GM19467 (cell line): ENCODE data around the gene SEMA6D.

ENCODE experiments used
- ATAC-seq: cut with Tn5 transposase; IDR thresholded peaks from one replicate; pipeline ENCODE4 v1.9.1; 2021; ENCODE audit warnings: mild to moderate bottlenecking, moderate library complexity; ENCODE audit not compliant: unreplicated experiment

Gene SEMA6D

GRCh38 chr15:47780971-47781370 is 63.7 kb downstream of the SEMA6D start:
- no peak for ATAC-seq

- no peak for ATAC-seq
These were observed 64.2 kb downstream of the SEMA6D start for GRCh38 chr15:47781527-47781926.

- no peak for ATAC-seq
These were observed 67.5 kb downstream of the SEMA6D start for GRCh38 chr15:47784820-47785219.

- no peak for ATAC-seq
These were observed 69.1 kb downstream of the SEMA6D start for GRCh38 chr15:47786371-47786770.

GRCh38 chr15:47787875-47788274 is 70.6 kb downstream of the SEMA6D start:
- no peak for ATAC-seq

- ATAC-seq = no peak
These were observed 71.4 kb downstream of the SEMA6D start for GRCh38 chr15:47788685-47789084.

GRCh38 chr15:47791161-47791560 is 73.9 kb downstream of the SEMA6D start:
- ATAC-seq = no peak

GRCh38 chr15:47792231-47792630 is 74.9 kb downstream of the SEMA6D start:
- ATAC-seq = no peak

GRCh38 chr15:47794252-47794914 is 77.1 kb downstream of the SEMA6D start:
- no peak for ATAC-seq

- ATAC-seq = no peak
These were observed 78.6 kb downstream of the SEMA6D start for GRCh38 chr15:47795864-47796263.

- no peak for ATAC-seq
These were observed 79.0 kb downstream of the SEMA6D start for GRCh38 chr15:47796339-47796738.

- no peak for ATAC-seq
These were observed 79.5 kb downstream of the SEMA6D start for GRCh38 chr15:47796830-47797229.

- ATAC-seq = no peak
These were observed 84.2 kb downstream of the SEMA6D start for GRCh38 chr15:47801522-47801921.

GRCh38 chr15:47802216-47802615 is 84.9 kb downstream of the SEMA6D start:
- ATAC-seq = no peak

GRCh38 chr15:47803767-47804166 is 86.5 kb downstream of the SEMA6D start:
- ATAC-seq = no peak

GRCh38 chr15:47804733-47805132 is 87.4 kb downstream of the SEMA6D start:
- ATAC-seq = no peak

- ATAC-seq = no peak
These were observed 88.7 kb downstream of the SEMA6D start for GRCh38 chr15:47806008-47806407.

- ATAC-seq = no peak
These were observed 93.9 kb downstream of the SEMA6D start for GRCh38 chr15:47811172-47811571.

GRCh38 chr15:47812470-47812999 is 95.2 kb downstream of the SEMA6D start:
- peak; percentile 76 for ATAC-seq

GRCh38 chr15:47813748-47814384 is 96.6 kb downstream of the SEMA6D start:
- ATAC-seq = peak; percentile 78

GRCh38 chr15:47814620-47815019 is 97.3 kb downstream of the SEMA6D start:
- ATAC-seq = no peak

GRCh38 chr15:47817969-47818548 is 100.8 kb downstream of the SEMA6D start:
- ATAC-seq = no peak
